Middle frontal gyrus (tissue), 1 donor: ENCODE results near the gene LHFPL2.
"Not testable (repeated sequence)": the region's sequence is repeated elsewhere in the genome, so short reads cannot be mapped to it uniquely, and the experiment has no call there.

Source experiments
- DNase-seq: peaks from one replicate; pipeline ENCODE4 v3.0.0-alpha.2; 2015; ENCODE audit warnings: low spot score; ENCODE audit errors: extremely low spot score

The LHFPL2 gene

DNA sequence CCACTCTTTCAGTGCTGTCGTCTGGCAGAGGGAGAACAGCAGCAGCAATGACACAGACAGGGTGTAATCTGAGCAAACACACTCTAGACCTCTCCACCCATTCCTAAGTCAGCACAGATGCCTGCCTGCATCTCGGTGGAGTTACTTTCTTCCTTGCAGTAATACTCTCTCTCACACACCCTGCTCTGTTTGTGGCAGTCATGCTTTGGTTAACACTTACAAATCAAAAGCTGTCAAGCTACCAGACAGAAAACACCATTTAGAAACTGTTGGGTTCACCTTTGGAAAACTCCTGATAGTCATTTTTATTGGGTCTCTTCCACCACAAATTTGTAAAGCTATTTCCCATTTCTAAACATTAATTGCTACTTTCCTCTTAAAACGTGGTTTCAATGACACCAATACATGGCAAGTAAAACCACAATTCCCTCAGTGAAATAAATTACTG is 27.3 kb downstream of the LHFPL2 start:
- no peak for DNase-seq

DNA sequence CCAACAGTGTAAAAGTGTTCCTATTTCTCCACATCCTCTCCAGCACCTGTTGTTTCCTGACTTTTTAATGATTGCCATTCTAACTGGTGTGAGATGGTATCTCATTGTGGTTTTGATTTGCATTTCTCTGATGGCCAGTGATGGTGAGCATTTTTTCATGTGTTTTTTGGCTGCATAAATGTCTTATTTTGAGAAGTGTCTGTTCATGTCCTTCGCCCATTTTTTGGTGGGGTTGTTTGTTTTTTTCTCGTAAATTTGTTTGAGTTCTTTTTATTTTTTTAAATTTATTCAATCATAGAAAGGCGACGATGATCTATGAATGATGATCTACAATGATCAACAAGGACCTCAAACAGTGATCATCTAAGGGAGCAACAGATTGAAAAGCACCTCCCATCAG is 28.5 kb downstream of the LHFPL2 start:
- not testable (repeated sequence) for DNase-seq

GRCh38 chr5:78618303-78618702 is 30.3 kb downstream of the LHFPL2 start:
- DNase-seq = no peak

DNA sequence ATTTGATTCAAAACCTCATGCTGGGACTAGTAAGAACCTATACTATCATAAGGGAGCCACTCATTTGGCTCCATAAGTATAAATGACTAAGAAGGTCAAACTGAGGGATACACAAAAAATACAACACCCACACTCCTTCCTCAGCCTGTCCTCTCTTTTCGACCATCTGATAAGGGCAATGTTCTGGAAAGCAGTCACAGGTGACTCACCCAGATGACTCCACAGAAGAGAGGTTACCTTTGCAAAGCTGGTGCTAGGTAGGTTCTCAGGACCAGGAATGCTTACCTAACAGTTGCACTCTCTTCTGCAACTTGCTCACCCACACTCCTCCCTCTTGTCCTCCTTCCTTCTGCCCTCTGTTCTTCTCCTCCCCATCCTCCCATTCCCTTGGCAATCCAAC is 32.9 kb downstream of the LHFPL2 start:
- DNase-seq = no peak

GRCh38 chr5:78614816-78615215 is 33.8 kb downstream of the LHFPL2 start:
- DNase-seq = no peak

DNA sequence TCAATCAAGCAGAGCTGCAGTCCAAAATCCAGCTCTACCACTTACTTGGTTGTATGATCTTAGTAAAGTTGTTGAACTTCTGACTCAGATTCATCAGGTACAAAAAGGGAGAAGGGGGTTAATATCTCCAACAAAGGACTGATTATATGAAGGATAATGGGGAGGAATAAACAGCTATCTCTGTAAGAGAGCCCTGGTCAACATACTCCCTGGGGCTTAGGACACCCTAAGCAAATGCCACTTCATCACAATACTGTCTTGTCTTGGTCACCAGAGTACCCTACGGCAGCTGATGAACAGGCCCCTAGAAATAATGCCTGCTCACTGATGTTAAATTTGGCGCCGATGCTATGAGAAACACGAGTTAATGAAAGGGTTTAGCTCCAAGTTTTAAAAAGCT is 34.8 kb downstream of the LHFPL2 start:
- no peak for DNase-seq

DNA sequence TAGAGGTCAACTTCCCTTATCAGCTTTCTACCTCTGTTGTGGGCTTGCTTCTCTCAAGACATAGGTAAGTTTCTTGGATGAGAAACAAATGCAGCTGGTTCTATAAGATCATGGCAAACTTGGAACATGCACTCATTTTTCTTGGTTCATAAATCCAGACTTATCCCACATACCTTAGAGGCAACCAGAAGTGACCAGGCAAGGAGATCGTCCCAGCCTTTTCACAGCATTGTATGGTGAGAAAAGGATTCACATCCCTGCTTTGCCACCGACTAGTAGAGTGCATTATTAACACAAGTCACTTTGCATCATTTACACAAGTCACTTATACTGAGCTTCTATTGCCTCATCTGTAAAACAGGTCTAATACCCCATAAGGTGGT is 35.4 kb downstream of the LHFPL2 start:
- no peak for DNase-seq

- no peak for DNase-seq
These were observed 36.1 kb downstream of the LHFPL2 start for GRCh38 chr5:78612227-78613150.

DNA sequence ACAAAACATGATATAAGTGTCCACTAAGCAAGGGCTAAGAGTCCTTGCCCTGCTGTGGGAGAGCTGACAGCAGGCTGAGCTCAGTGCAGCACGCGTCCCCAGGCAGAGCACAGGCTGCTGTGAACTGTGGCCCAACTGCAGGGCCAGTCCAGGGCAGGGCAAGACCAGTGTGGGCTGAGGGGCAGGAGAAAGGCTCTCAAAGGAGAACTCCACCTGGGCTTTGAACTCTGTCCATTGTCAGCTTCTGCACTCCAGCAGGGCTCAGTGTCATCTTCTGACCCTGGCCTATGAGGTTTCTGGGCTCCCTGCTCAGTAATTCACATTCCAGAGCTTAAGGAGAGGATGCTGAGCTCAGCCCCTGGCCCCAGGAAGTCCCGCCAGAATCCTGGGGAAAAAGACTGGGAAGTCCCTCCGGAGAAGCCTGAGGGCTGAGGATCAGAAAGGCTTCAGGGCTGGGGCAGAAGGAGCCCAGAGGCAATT is 37.4 kb downstream of the LHFPL2 start:
- no peak for DNase-seq

GRCh38 chr5:78610636-78611035 is 37.9 kb downstream of the LHFPL2 start:
- no peak for DNase-seq

DNA sequence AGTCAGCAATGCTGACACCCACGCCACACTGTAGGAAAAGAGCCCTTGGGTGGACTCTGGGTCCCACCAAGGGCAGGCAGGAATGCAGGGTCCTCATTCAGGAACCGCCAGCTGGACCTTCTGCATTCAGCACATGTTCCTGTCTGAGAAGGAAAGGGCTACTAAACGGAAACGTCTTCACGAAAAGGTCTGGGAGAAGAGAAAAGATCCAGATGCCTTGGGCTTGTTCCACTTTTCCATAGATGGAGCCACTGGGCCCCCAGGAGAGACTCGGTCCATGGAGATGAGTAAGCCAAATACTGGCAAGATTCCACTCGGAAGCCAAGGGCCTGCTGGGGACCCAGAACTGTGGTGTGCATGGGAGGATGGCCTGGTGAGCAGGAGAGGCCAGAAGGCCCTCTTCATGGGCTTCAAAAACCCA is 38.4 kb downstream of the LHFPL2 start:
- no peak for DNase-seq

DNA sequence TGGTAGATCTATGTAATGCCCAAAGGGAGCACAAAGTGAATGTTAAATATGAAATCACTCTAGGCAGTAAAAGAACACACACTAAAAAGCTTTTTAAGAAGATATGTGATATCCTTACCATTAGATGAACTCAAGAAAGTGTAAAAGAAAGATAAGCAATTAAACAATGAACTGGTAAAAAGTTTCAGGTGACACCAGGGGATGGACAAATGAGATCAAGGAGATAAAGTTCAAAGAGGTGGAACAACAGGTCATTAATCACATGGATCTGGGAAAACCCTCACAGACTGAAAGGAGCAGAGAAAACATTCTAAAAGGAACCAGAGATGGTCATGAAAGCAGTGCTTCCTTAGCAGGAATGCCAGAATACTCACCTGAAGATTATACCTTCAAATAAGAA is 40.7 kb downstream of the LHFPL2 start:
- DNase-seq = no peak

GRCh38 chr5:78606241-78606640 is 42.3 kb downstream of the LHFPL2 start:
- no peak for DNase-seq

DNA sequence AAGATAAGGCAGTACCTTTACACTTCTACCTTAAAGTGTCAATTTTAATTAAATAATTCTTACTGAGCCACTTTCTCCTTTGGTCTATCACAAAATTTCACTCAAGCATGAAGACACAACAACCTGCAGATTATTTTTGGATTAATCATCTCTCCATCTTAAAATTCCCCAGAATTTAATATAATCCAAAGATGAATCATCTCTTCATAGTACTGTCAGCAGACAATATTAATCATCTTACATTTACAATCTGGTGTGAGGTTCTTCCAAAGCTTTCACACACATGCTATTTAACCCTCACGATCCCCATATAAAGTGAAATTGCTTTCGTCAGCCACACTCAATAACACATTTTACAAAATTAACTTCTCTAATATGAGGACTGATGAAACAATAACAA is 43.0 kb downstream of the LHFPL2 start:
- no peak for DNase-seq

GRCh38 chr5:78604689-78605285 is 43.8 kb downstream of the LHFPL2 start:
- no peak for DNase-seq

DNA sequence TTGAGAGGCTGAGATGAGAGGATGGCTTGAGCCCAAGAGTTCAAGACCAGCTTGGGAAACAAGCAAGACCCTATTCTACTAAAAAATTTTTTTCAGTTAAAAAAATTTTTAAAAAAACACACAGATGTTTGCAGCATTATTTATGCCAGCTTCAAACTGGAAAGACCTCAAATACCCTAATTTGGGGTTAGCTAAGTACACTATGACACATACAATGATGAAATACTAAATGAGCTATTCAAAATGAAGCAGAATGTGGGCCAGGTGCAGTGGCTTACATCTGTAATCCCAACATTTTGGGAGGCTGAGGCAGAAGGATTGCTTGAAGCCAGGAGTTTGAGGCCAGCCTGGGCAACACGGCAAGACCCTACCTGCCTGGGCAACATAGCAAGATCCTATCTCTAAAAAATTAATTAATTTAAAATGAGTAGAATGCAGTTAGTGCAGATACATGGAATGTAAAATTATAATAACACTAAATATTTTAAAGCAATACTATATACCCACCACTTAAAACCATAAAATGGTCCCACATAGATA is 44.9 kb downstream of the LHFPL2 start:
- DNase-seq = no peak

DNA sequence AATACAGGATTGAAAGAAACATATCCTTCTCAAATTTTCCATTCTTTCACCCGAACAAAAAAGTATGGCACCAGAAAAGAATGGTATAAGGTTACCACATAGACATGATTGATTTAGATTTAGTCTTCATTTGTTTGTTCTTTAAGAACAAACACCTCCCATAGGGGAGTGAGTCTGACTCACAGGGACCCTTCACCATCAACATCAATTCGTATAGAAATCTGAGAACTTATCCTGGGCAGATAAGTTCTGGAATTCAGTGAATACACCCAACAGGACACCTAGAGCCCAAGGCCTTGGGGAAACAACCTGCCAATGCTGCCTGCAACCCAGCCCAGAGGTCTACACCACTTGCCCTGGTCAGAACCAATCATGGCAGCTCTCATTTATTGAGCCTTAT is 46.2 kb downstream of the LHFPL2 start:
- no peak for DNase-seq

DNA sequence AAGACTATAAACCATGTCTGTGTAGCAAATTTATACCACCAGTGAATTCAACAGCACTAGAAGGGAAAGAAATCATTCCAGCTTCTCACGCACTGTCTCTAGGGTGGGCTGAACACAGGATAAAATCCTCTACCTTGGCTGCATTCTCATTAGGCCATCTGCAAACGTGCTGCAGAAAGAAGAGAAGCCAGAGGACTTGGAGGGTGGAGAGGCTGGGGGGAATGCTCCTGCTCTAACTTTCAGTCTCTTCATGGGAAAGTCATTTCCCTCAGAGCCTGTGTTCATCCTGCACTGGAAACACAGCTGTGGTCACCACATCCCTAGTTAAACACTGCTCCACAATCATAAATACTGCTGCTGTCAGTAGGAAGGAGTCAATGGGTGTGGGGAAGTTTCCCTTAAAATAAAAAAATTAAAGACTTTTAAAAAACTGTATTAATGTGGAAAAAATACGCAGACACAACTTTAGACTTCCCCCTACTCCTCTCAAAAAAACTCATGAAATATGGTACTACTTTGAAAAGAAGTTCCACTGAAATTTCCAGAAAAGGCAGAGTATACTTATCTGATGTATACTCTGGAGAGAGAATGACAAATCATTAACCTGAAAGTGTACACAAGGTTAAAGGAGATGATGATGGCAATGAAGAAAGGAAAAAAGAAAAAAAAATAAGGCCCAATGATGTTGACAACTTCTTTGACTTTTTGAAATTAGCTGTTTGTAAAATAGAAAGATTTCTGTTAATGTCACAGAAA is 46.8 kb downstream of the LHFPL2 start:
- no peak for DNase-seq

DNA sequence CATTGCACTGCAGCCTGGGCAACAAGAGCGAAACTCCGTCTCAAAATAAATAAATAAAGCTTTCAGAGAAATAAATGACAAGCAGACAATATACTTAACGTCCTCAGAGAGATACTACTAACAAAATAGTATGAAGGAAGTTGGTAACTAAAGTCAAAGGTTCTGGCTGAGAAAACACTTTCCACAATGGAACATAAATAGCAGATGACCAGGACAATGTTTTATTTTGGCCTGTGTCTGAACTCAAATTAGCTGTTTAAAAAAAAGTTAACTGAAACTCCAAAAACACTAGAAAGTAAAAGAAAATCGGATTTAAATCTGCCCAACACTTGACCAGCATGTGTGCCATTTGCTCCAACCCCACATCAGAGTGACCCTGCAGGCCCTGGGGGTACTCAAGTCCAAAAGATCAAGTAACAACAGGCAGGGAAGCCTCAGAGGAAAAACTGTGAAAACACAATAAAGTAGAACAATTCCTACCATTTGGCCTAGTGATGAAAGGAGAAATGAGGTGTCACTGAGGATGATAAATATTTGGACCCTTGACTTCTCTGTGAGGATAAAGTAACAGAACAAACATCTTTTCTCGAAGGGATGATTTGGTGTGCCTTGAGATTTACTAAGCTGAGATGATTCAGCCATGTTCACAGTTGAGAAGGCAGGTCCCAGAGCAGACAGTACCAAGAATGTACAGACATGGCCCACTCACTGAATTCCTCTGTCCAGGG is 47.7 kb downstream of the LHFPL2 start:
- no peak for DNase-seq

DNA sequence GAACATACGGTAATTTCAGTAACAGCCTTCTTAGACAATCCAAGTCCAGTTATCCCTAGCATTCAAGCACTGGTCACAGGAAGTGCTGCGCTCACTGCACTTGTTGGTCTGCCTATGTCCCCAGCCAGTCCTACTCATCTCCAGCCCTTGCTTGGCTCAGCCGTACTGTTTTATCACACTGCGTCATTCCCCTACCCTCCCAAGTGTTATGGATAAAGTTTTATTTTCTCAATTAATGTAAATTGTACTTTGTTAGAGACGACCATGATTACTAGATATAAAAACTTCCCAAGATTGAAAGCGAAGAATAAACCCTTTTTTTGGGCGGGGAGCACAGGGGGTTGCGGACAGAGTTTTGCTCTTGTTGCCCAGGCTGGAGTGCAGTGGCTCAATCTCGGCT is 49.6 kb downstream of the LHFPL2 start:
- no peak for DNase-seq

GRCh38 chr5:78597974-78598371 is 50.6 kb downstream of the LHFPL2 start:
- DNase-seq = no peak
